Cerebellar cortex (tissue), 1 donor: ENCODE measurements around the gene SEC63.
"Not testable (repeated sequence)": the region's sequence is repeated elsewhere in the genome, so short reads cannot be mapped to it uniquely, and the experiment has no call there.

Experiments
- DNase-seq: peaks from one replicate; pipeline ENCODE4 v3.0.0-alpha.2; 2015; ENCODE audit warnings: low spot score

Gene SEC63

GRCh38 chr6:107928984-107929383, 29.0 kb downstream of the SEC63 start:
- no peak for DNase-seq

- not testable (repeated sequence) for DNase-seq
These were observed 31.1 kb downstream of the SEC63 start for GRCh38 chr6:107926697-107927544.

- DNase-seq = peak; percentile 33
These were observed 40.3 kb downstream of the SEC63 start for GRCh38 chr6:107917451-107918375.

GRCh38 chr6:107916961-107917360, 41.0 kb downstream of the SEC63 start:
- DNase-seq = not testable (repeated sequence)

GRCh38 chr6:107911692-107912091, 46.3 kb downstream of the SEC63 start:
- DNase-seq = no peak

GRCh38 chr6:107894809-107895396, 63.1 kb downstream of the SEC63 start:
- DNase-seq = no peak

GRCh38 chr6:107890431-107890830, 67.6 kb downstream of the SEC63 start:
- DNase-seq = not testable (repeated sequence)

- DNase-seq = not testable (repeated sequence)
These were observed 72.1 kb downstream of the SEC63 start for GRCh38 chr6:107885950-107886349.

GRCh38 chr6:107879941-107880340, 78.1 kb downstream of the SEC63 start:
- DNase-seq = peak; percentile 92

GRCh38 chr6:107877968-107878367, 80.0 kb downstream of the SEC63 start:
- no peak for DNase-seq

GRCh38 chr6:107871976-107872375, 86.0 kb downstream of the SEC63 start:
- DNase-seq = no peak

- not testable (repeated sequence) for DNase-seq
These were observed 86.5 kb downstream of the SEC63 start for GRCh38 chr6:107871512-107871911.

- no peak for DNase-seq
These were observed 87.0 kb downstream of the SEC63 start for GRCh38 chr6:107871016-107871415.

GRCh38 chr6:107870381-107870780, 87.6 kb downstream of the SEC63 start:
- DNase-seq = no peak

- DNase-seq = no peak
These were observed 88.1 kb downstream of the SEC63 start for GRCh38 chr6:107869871-107870270.

- no peak for DNase-seq
These were observed 89.0 kb downstream of the SEC63 start for GRCh38 chr6:107868867-107869611.

GRCh38 chr6:107867302-107867615, 90.7 kb downstream of the SEC63 start:
- no peak for DNase-seq

- peak; percentile 41 for DNase-seq
These were observed 91.3 kb downstream of the SEC63 start for GRCh38 chr6:107866606-107867301.

- DNase-seq = no peak
These were observed 93.5 kb downstream of the SEC63 start for GRCh38 chr6:107864226-107865127.

GRCh38 chr6:107862383-107862782, 95.6 kb downstream of the SEC63 start:
- no peak for DNase-seq
